Endodermal cell (in vitro differentiated cells): ENCODE data around the gene CNOT4. TPM values are rescaled to one million over a fixed set of nuclear protein-coding genes. Genes with fewer than 3 reads are reported as not detected.
A peak's percentile ranks its signal among the peaks of the same experiment; 100 is the strongest.

Experiments used
- DNase-seq: peaks from one replicate; pipeline ENCODE4 v3.0.0-alpha.2; 2017
- H3K27ac ChIP-seq: 2 replicates; pipeline ENCODE4 v1.5.1; 2013; ENCODE audit warnings: mild to moderate bottlenecking, low read depth, low read length, moderate library complexity
- H3K27me3 ChIP-seq: 2 replicates; pipeline ENCODE4 v1.6.1; 2013; ENCODE audit warnings: mild to moderate bottlenecking, low read length, moderate library complexity; ENCODE audit not compliant: insufficient read depth, control insufficient read depth, poor library complexity, severe bottlenecking
- H3K36me3 ChIP-seq: 2 replicates; pipeline ENCODE4 v1.7.0; 2013; ENCODE audit warnings: mild to moderate bottlenecking, low read length, moderate library complexity; ENCODE audit not compliant: control insufficient read depth, insufficient read depth
- H3K4me1 ChIP-seq: one replicate; pipeline ENCODE4 v1.7.0; 2013; ENCODE audit warnings: low read length; ENCODE audit not compliant: control insufficient read depth, insufficient read depth
- H3K4me3 ChIP-seq: 2 replicates; pipeline ENCODE4 v1.5.1; 2013; ENCODE audit warnings: mild to moderate bottlenecking, low read length, moderate library complexity
- H3K9ac ChIP-seq: 2 replicates; pipeline ENCODE4 v1.6.1; 2013; ENCODE audit warnings: mild to moderate bottlenecking, low read length, moderate library complexity; ENCODE audit not compliant: poor library complexity, severe bottlenecking; ENCODE audit errors: extremely low read depth
- H3K9me3 ChIP-seq: 2 replicates; pipeline ENCODE4 v1.6.1; 2013; ENCODE audit warnings: mild to moderate bottlenecking, low read length, moderate library complexity; ENCODE audit not compliant: control insufficient read depth
- H3K27ac Mint-ChIP-seq: 2 replicates; pipeline ENCODE4 v1.8.0; 2020; ENCODE audit warnings: mixed read lengths
- H3K27me3 Mint-ChIP-seq: 2 replicates; pipeline ENCODE4 v1.8.0; 2021; ENCODE audit warnings: mild to moderate bottlenecking, mixed read lengths; ENCODE audit not compliant: insufficient read depth
- H3K36me3 Mint-ChIP-seq: 2 replicates; pipeline ENCODE4 v1.8.0; 2020; ENCODE audit warnings: low read depth, mixed read lengths
- H3K4me1 Mint-ChIP-seq: 2 replicates; pipeline ENCODE4 v1.8.0; 2020; ENCODE audit warnings: mixed read lengths
- H3K4me3 Mint-ChIP-seq: 2 replicates; pipeline ENCODE4 v1.8.0; 2020; ENCODE audit warnings: mild to moderate bottlenecking, moderate library complexity, mixed read lengths
- H3K9me3 Mint-ChIP-seq: 2 replicates; pipeline ENCODE4 v1.8.0; 2020; ENCODE audit warnings: mild to moderate bottlenecking, mixed read lengths
- WGBS, 2 experiments: methylation state at CpG; one replicate each; pipeline versions ENCODE4 v1.1.5 to v1.1.7; 2013; ENCODE audit warnings: missing lambda C conversion rate in 2 of 2, mixed read lengths in 1 of 2; ENCODE audit not compliant: insufficient coverage in 1 of 2, insufficient read length in 1 of 2; 5-methylcytosine and 5-hydroxymethylcytosine counted together
- total RNA-seq, 2 donors: library from RNA; stranded (reverse); fragmentation: NEBNext Ultra II Directional in 1 of 2; extraction: Animal tissue kit (Norgen Biotek cat#: 25700) in 1 of 2; gene quantifications; 2 replicates in 1 of 2; 3 replicates in 1 of 2; pipeline ENCODE4 v1.2.1, GENCODE V29; 2021
- TF ChIP-seq, protein P1 (sequence below): fragments of 200-600 bp; sonication (generic); conservative IDR thresholded peaks from 2 replicates; pipeline ENCODE4 v1.5.0; 2021; ENCODE audit warnings: antibody characterized with exemption, mild to moderate bottlenecking

The CNOT4 gene
- total RNA-seq, 2 donors from 2014 or later = 22.7 to 23.8 TPM

DNA sequence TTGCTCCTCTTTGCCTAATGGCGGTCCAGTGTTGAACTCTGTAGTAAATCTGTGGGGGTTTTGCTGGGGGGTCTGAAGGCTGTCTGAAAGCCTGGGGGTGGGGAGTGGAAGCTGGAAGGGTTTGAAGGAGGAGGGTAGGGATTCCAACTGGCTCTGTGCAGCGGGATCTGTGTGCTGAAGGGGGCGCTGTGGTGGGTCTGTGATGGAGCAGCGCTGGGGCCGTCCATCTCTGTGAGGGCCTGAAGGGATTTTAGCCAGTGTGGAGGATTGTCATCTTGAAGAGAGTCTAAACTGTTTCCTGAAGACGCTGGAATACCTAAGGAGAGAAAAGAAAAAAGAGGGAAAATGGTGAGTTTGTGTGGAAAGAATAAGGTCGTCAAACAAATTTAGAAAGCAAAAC lies 147.0 kb downstream of the CNOT4 start:
- Histone ChIP-seq H3K4me1 (peaks cover 3% of the 10 kb centered on the region), H3K4me3 (no peak overlapping the region), H3K9ac (no peak overlapping the region), H3K27ac (no peak overlapping the region), H3K36me3 (peaks cover 15% of the 10 kb centered on the region), H3K9me3 (no peaks in the 10 kb centered on the region), H3K27me3 (no peaks in the 10 kb centered on the region)
- peaks cover 26% of the 10 kb centered on the region for H3K36me3 Mint-ChIP-seq
- no peaks in the 10 kb centered on the region for H3K9me3 Mint-ChIP-seq
- WGBS, 2 experiments = 90 to 100% methylated on average over 5 to 7 of the region's 7 CpGs
- DNase-seq = peak; percentile 74
- H3K4me1 Mint-ChIP-seq = peaks cover 4% of the 10 kb centered on the region
- TF ChIP-seq, protein P1, sequence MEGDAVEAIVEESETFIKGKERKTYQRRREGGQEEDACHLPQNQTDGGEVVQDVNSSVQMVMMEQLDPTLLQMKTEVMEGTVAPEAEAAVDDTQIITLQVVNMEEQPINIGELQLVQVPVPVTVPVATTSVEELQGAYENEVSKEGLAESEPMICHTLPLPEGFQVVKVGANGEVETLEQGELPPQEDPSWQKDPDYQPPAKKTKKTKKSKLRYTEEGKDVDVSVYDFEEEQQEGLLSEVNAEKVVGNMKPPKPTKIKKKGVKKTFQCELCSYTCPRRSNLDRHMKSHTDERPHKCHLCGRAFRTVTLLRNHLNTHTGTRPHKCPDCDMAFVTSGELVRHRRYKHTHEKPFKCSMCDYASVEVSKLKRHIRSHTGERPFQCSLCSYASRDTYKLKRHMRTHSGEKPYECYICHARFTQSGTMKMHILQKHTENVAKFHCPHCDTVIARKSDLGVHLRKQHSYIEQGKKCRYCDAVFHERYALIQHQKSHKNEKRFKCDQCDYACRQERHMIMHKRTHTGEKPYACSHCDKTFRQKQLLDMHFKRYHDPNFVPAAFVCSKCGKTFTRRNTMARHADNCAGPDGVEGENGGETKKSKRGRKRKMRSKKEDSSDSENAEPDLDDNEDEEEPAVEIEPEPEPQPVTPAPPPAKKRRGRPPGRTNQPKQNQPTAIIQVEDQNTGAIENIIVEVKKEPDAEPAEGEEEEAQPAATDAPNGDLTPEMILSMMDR = peak; percentile 68
- H3K27me3 Mint-ChIP-seq = no peaks in the 10 kb centered on the region
- H3K27ac Mint-ChIP-seq = no peak overlapping the region
- H3K4me3 Mint-ChIP-seq = no peak overlapping the region

DNA sequence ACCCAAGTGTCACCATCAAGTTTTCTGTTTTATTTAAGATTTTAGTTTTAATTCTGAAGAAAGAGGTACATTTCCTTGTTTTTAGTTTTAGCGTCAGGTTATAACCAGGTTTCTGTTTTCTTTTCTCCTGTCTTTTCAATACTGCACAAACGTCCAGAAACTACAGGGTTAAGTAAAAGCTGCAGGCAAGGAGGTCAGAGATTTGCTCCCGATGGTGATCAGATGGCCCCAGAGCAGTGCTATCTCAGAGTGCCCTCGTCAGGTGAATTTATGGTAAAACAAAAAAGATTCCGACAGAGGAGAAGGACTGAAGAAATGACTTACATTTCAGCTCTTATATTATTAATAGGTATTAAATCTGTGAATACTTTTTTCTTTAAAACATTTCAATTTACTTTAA lies 148.1 kb downstream of the CNOT4 start:
- H3K4me3 ChIP-seq = no peak overlapping the region
- Mint-ChIP-seq H3K27ac (no peak overlapping the region), H3K4me3 (no peak overlapping the region), H3K4me1 (peaks cover 4% of the 10 kb centered on the region), H3K36me3 (peaks cover 26% of the 10 kb centered on the region), H3K27me3 (no peaks in the 10 kb centered on the region), H3K9me3 (no peaks in the 10 kb centered on the region)
- 62 to 67% methylated on average over 3 to 4 of the region's 5 CpGs for WGBS, 2 experiments
- H3K27ac ChIP-seq = no peak overlapping the region
- no peak for DNase-seq
- H3K27me3 ChIP-seq = no peaks in the 10 kb centered on the region
- H3K9ac ChIP-seq = no peak overlapping the region
- H3K4me1 ChIP-seq = peaks cover under 1% of the 10 kb centered on the region
- peaks cover 15% of the 10 kb centered on the region for H3K36me3 ChIP-seq
- TF ChIP-seq, protein P1 = no peak
- no peaks in the 10 kb centered on the region for H3K9me3 ChIP-seq

DNA sequence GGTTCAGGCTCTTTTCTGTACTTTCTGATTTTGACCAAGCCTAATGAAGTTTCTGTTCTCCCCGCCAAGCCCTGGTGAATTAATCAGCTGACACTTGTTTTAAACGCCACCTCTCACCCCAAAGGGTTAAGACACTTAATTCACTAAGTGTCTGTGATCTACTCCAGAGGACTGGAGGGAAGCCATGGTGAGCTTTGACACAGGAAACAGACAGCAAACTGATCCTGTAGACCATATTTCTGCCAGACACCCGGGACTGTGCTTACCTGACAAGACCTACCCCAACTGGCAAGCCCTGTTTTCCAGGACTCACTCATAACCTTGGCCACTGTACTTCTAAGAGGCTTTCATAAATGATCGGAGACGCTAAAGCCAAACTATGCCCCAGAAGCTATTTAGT lies 150.3 kb downstream of the CNOT4 start:
- WGBS, 2 experiments = 90 to 92% methylated on average over 2 to 5 of the region's 5 CpGs
- TF ChIP-seq, protein P1 = no peak
- Histone ChIP-seq H3K36me3 (peaks cover 15% of the 10 kb centered on the region), H3K4me1 (no peaks in the 10 kb centered on the region), H3K9me3 (no peaks in the 10 kb centered on the region), H3K9ac (no peak overlapping the region), H3K27ac (no peak overlapping the region), H3K4me3 (no peak overlapping the region), H3K27me3 (no peaks in the 10 kb centered on the region)
- Mint-ChIP-seq H3K4me1 (peaks cover 1% of the 10 kb centered on the region), H3K36me3 (peaks cover 26% of the 10 kb centered on the region), H3K9me3 (no peaks in the 10 kb centered on the region), H3K27ac (no peak overlapping the region), H3K4me3 (no peak overlapping the region), H3K27me3 (no peaks in the 10 kb centered on the region)
- no peak for DNase-seq
